ENCODE measurements around the gene HRH4. TPM values are rescaled to one million over a fixed set of nuclear protein-coding genes. Genes with fewer than 3 reads are reported as not detected.
A peak's percentile ranks its signal among the peaks of the same experiment; 100 is the strongest.

Gene HRH4
- total RNA-seq, 1 donor from 2014 or later, result not detected

DNA sequence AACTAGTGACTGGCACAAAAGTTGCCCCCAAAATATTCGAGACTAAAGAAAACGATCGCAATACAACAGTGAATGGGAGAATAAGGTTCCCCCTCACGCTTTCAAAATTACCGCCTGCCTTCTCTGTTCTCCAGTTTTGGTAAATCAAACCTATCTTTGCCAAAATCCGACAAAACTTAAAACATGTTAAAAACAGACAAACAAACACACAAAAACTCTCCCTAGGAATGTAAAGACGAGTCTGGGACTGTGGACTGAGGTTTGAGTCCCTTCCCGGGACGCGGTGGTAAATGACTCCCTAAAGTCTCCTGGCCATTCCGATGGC, 34.4 kb upstream of the HRH4 start:
- TF ChIP-seq CTCF (IDR thresholded peaks at IDR 0.05; ENCODE audit: insufficient read depth, low read length, poor library complexity, severe bottlenecking), result no peak
- DNase-seq (ENCODE audit: low read depth), result no peak
- Histone ChIP-seq H3K36me3 (ENCODE audit: control insufficient read depth, insufficient read depth, low read length) (no peaks in the 10 kb centered on the region), H3K4me3 (ENCODE audit: low read depth, low read length) (peak overlapping the region; percentile 67), H3K27me3 (ENCODE audit: control insufficient read depth, insufficient read depth, low read length) (no peaks in the 10 kb centered on the region)

DNA sequence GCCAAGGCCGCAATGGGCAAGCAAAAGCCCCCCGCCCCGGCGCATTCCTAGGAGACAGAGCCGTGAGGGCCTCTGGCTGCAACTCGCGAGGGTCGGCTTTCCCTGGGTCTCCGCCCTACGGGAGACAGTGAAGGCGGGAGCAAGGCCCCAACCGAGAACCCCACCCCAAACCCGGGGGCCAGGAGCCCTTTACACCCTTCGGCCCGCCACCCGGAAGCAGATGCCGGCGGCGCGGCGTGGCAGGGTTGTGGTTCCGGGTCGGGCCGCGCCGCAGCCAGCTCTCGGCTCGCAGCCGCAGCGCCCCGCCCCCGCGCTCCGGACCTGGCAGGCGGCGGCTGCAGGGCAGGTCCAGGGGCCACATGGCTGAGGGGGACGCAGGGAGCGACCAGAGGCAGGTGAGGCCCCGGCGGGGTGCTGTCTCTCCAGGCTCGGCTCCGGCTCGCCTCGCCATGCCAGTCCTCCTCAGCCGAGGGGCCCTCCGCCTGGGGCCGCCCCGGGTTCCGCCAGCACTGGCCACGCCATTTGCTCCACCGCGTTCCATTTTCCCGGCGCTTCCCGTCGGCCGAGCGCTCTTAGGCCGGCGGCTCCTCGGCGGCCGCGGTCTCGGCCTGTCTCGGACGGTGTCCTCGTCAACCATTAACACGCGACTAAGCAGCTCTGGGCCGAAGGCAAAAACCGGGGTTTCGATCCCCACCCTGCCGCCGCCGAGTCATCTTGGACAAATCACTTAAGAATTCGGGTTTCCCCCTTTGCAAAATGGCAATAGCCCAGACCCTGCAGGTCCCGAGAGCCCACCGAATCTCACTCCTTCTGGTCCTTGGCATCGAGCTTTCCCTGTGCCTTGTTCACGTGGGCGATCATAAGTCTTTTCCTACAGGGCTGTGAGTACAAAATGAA, 33.8 kb upstream of the HRH4 start, which contains the start of gene IMPACT:
Gene IMPACT (plus strand): TSS at position 273 of the 897 bp plus-strand sequence. CDS start 87 bp downstream, at position 360.
- no peak for TF ChIP-seq CTCF (IDR thresholded peaks at IDR 0.05; ENCODE audit: insufficient read depth, low read length, poor library complexity, severe bottlenecking)
- Histone ChIP-seq H3K27me3 (ENCODE audit: control insufficient read depth, insufficient read depth, low read length) (no peaks in the 10 kb centered on the region), H3K36me3 (ENCODE audit: control insufficient read depth, insufficient read depth, low read length) (no peaks in the 10 kb centered on the region), H3K4me3 (ENCODE audit: low read depth, low read length) (peak within 1 kb of the TSS; percentile 67)
- DNase-seq (ENCODE audit: low read depth), result peak; percentile 21

GRCh38 chr18:24427484-24427883, 33.0 kb upstream of the HRH4 start:
- no peak for DNase-seq (ENCODE audit: low read depth)
- no peak for TF ChIP-seq CTCF (IDR thresholded peaks at IDR 0.05; ENCODE audit: insufficient read depth, low read length, poor library complexity, severe bottlenecking)
- H3K36me3 ChIP-seq (ENCODE audit: control insufficient read depth, insufficient read depth, low read length), result no peaks in the 10 kb centered on the region

DNA sequence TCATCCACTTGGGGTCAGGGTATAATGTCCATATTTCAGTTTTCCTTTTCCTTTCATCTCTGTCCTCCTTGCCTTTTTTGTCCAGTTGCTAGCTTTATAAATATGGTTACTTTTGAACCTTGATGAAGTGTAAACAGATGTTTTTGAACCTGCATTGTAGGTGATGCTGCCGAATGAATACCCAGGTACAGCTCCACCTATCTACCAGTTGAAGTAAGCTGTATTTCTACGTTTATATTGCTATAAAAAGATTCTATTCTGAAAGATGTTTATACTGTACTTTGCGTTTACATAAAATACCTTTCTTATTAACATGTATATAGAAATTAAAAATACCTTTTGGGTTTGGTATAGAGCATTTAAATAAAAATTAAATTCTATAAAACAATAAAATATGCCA, 31.7 kb upstream of the HRH4 start:
- H3K36me3 ChIP-seq (ENCODE audit: control insufficient read depth, insufficient read depth, low read length), result no peaks in the 10 kb centered on the region
- DNase-seq (ENCODE audit: low read depth), result no peak
- no peaks in the 10 kb centered on the region for H3K27me3 ChIP-seq (ENCODE audit: control insufficient read depth, insufficient read depth, low read length)
- no peak overlapping the region for H3K4me3 ChIP-seq (ENCODE audit: low read depth, low read length)
- peak; percentile 29 for TF ChIP-seq CTCF (IDR thresholded peaks at IDR 0.05; ENCODE audit: insufficient read depth, low read length, poor library complexity, severe bottlenecking)

More at GRCh38 chr18:24427484-24427883, 33.0 kb upstream of the HRH4 start:
- Histone ChIP-seq H3K27me3 (ENCODE audit: control insufficient read depth, insufficient read depth, low read length) (no peaks in the 10 kb centered on the region), H3K4me3 (ENCODE audit: low read depth, low read length) (peak overlapping the region; percentile 67)

DNA sequence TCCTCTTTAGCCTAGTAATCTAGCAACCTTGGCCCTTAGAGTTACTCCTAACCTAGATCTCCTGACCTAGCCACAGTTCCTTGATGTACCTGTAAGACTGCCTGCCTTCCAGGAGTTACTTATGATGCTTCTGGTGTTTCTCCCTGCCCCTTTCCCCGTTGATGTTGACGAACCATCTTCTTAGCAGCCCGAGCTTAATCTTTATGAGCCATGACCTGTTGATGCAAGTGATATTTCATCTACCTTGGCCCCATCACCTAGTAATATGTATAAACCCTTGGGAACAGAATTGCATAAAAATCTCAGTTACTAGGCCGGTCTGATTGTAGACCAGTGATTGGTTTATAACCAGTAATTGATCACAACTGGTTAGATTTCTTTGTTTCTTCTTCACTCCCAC, 31.2 kb upstream of the HRH4 start:
- no peak for DNase-seq (ENCODE audit: low read depth)
- Histone ChIP-seq H3K36me3 (ENCODE audit: control insufficient read depth, insufficient read depth, low read length) (no peaks in the 10 kb centered on the region), H3K27me3 (ENCODE audit: control insufficient read depth, insufficient read depth, low read length) (no peaks in the 10 kb centered on the region), H3K4me3 (ENCODE audit: low read depth, low read length) (no peak overlapping the region)
- TF ChIP-seq CTCF (IDR thresholded peaks at IDR 0.05; ENCODE audit: insufficient read depth, low read length, poor library complexity, severe bottlenecking), result no peak
